ENCODE results near the gene STEAP1B. TPM values are rescaled to one million over a fixed set of nuclear protein-coding genes. Genes with fewer than 3 reads are reported as not detected.

The STEAP1B gene
- total and polyA plus RNA-seq, 4 donors: 0.06 to 0.28 (median 0.08) TPM; not detected in 1

- 96% methylated on average over 7 of the region's 7 CpGs for WGBS
- Histone ChIP-seq H3K27ac (ENCODE audit: low read depth in 1 of 2, low read length in 2 of 2) (no peak overlapping the region), H3K9me3 (ENCODE audit: control insufficient read depth in 4 of 4, low read length in 3 of 4) (no peaks in the 10 kb centered on the region), H3K4me1 (ENCODE audit: control insufficient read depth in 4 of 4, insufficient read depth in 4 of 4, low read length in 3 of 4) (no peaks in the 10 kb centered on the region), H3K36me3 (ENCODE audit: control insufficient read depth in 4 of 4, insufficient read depth in 3 of 4, low read depth in 1 of 4, low read length in 3 of 4) (no peaks in the 10 kb centered on the region), H3K4me3 (ENCODE audit: low read depth in 1 of 3, low read length in 3 of 3) (no peak overlapping the region), H3K9ac (ENCODE audit: low read depth in 1 of 2, low read length in 2 of 2) (no peak overlapping the region), H3K27me3 (ENCODE audit: control insufficient read depth in 4 of 4, insufficient read depth in 4 of 4, low read length in 3 of 4) (no peaks in the 10 kb centered on the region)
- TF ChIP-seq CTCF (IDR thresholded peaks at IDR 0.05; ENCODE audit: low read depth, low read length, missing input control) (no peak), ZBTB33 (IDR thresholded peaks at IDR 0.05) (no peak), NR2F2 (IDR thresholded peaks at IDR 0.05) (no peak), YY1 (IDR thresholded peaks at IDR 0.05) (no peak), RAD21 (IDR thresholded peaks at IDR 0.05) (no peak), SP1 (IDR thresholded peaks at IDR 0.05) (no peak), RXRA (IDR thresholded peaks at IDR 0.05) (no peak), FOXA1 (IDR thresholded peaks at IDR 0.05) (no peak), HNF4A (conservative IDR thresholded peaks at IDR 0.05) (no peak), GABPA (IDR thresholded peaks at IDR 0.05 in 1 of 2, conservative IDR thresholded peaks at IDR 0.05 in 1 of 2) (no peak), HNF4G (IDR thresholded peaks at IDR 0.05) (no peak), EGR1 (IDR thresholded peaks at IDR 0.05; ENCODE audit: low read depth in 2 of 2) (no peak)
- no peak for DNase-seq (ENCODE audit: low spot score)
These were observed 80.5 kb downstream of the STEAP1B start for GRCh38 chr7:22419488-22419887.

GRCh38 chr7:22418251-22419046 lies 81.5 kb downstream of the STEAP1B start:
- no peaks in the 10 kb centered on the region for H3K4me1 ChIP-seq (ENCODE audit: control insufficient read depth in 4 of 4, insufficient read depth in 4 of 4, low read length in 3 of 4)
- TF ChIP-seq TAF1 (conservative IDR thresholded peaks at IDR 0.05) (no peak), NR2F2 (IDR thresholded peaks at IDR 0.05) (no peak), FOXA2 (IDR thresholded peaks at IDR 0.05) (no peak), EGR1 (IDR thresholded peaks at IDR 0.05; ENCODE audit: low read depth in 2 of 2) (no peak), HNF4A (conservative IDR thresholded peaks at IDR 0.05) (no peak)
- no peak overlapping the region for H3K4me3 ChIP-seq (ENCODE audit: low read depth in 1 of 3, low read length in 3 of 3)
- H3K9ac ChIP-seq (ENCODE audit: low read depth in 1 of 2, low read length in 2 of 2): no peak overlapping the region
- no peaks in the 10 kb centered on the region for H3K27me3 ChIP-seq (ENCODE audit: control insufficient read depth in 4 of 4, insufficient read depth in 4 of 4, low read length in 3 of 4)
- H3K9me3 ChIP-seq (ENCODE audit: control insufficient read depth in 4 of 4, low read length in 3 of 4): no peaks in the 10 kb centered on the region
- H3K27ac ChIP-seq (ENCODE audit: low read depth in 1 of 2, low read length in 2 of 2): no peak overlapping the region
- H3K36me3 ChIP-seq (ENCODE audit: control insufficient read depth in 4 of 4, insufficient read depth in 3 of 4, low read depth in 1 of 4, low read length in 3 of 4): no peaks in the 10 kb centered on the region
- no peak for DNase-seq (ENCODE audit: low spot score)
- 82% methylated on average over 6 of the region's 6 CpGs for WGBS

GRCh38 chr7:22417841-22418240 lies 82.1 kb downstream of the STEAP1B start:
- Histone ChIP-seq H3K4me1 (ENCODE audit: control insufficient read depth in 4 of 4, insufficient read depth in 4 of 4, low read length in 3 of 4) (no peaks in the 10 kb centered on the region), H3K9me3 (ENCODE audit: control insufficient read depth in 4 of 4, low read length in 3 of 4) (no peaks in the 10 kb centered on the region), H3K27me3 (ENCODE audit: control insufficient read depth in 4 of 4, insufficient read depth in 4 of 4, low read length in 3 of 4) (no peaks in the 10 kb centered on the region), H3K9ac (ENCODE audit: low read depth in 1 of 2, low read length in 2 of 2) (no peak overlapping the region), H3K36me3 (ENCODE audit: control insufficient read depth in 4 of 4, insufficient read depth in 3 of 4, low read depth in 1 of 4, low read length in 3 of 4) (no peaks in the 10 kb centered on the region), H3K4me3 (ENCODE audit: low read depth in 1 of 3, low read length in 3 of 3) (no peak overlapping the region), H3K27ac (ENCODE audit: low read depth in 1 of 2, low read length in 2 of 2) (no peak overlapping the region)
- WGBS: 75% methylated on average over 5 of the region's 5 CpGs
- DNase-seq (ENCODE audit: low spot score): no peak
- TF ChIP-seq FOXA2 (IDR thresholded peaks at IDR 0.05): no peak
- no peak for TF ChIP-seq RAD21 (IDR thresholded peaks at IDR 0.05)
- TF ChIP-seq, protein P1, sequence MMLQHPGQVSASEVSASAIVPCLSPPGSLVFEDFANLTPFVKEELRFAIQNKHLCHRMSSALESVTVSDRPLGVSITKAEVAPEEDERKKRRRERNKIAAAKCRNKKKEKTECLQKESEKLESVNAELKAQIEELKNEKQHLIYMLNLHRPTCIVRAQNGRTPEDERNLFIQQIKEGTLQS (IDR thresholded peaks at IDR 0.05): no peak
- no peak for TF ChIP-seq TAF1 (conservative IDR thresholded peaks at IDR 0.05)
- no peak for TF ChIP-seq RXRA (IDR thresholded peaks at IDR 0.05)
- no peak for TF ChIP-seq GABPA (IDR thresholded peaks at IDR 0.05 in 1 of 2, conservative IDR thresholded peaks at IDR 0.05 in 1 of 2)
- no peak for TF ChIP-seq FOXA1 (IDR thresholded peaks at IDR 0.05)
- no peak for TF ChIP-seq EGR1 (IDR thresholded peaks at IDR 0.05; ENCODE audit: low read depth in 2 of 2)
- TF ChIP-seq, protein P2, sequence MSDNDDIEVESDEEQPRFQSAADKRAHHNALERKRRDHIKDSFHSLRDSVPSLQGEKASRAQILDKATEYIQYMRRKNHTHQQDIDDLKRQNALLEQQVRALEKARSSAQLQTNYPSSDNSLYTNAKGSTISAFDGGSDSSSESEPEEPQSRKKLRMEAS (IDR thresholded peaks at IDR 0.05): no peak
- TF ChIP-seq ZBTB33 (IDR thresholded peaks at IDR 0.05): no peak
- no peak for TF ChIP-seq HNF4A (conservative IDR thresholded peaks at IDR 0.05)
- TF ChIP-seq CTCF (IDR thresholded peaks at IDR 0.05; ENCODE audit: low read depth, low read length, missing input control): no peak

All from liver (tissue), 9 donors.